Measurements from ENCODE around the gene SGCA.

The SGCA gene

GRCh38 chr17:50204431-50204830, 38.6 kb downstream of the SGCA start:
- Histone ChIP-seq H3K27me3 (replicated peaks; ENCODE audit: control insufficient read depth, insufficient read depth, low read length) (peaks cover 8% of the 10 kb centered on the region), H3K4me3 (replicated peaks; ENCODE audit: low read depth, low read length) (no peak overlapping the region), H3K36me3 (ENCODE audit: control insufficient read depth, insufficient read depth, low read length) (no peaks in the 10 kb centered on the region)
- no peak for TF ChIP-seq CTCF (IDR thresholded peaks at IDR 0.05; ENCODE audit: insufficient read depth, low read length, poor library complexity, severe bottlenecking)
- DNase-seq (ENCODE audit: extremely low read depth, insufficient read length) = no peak

DNA sequence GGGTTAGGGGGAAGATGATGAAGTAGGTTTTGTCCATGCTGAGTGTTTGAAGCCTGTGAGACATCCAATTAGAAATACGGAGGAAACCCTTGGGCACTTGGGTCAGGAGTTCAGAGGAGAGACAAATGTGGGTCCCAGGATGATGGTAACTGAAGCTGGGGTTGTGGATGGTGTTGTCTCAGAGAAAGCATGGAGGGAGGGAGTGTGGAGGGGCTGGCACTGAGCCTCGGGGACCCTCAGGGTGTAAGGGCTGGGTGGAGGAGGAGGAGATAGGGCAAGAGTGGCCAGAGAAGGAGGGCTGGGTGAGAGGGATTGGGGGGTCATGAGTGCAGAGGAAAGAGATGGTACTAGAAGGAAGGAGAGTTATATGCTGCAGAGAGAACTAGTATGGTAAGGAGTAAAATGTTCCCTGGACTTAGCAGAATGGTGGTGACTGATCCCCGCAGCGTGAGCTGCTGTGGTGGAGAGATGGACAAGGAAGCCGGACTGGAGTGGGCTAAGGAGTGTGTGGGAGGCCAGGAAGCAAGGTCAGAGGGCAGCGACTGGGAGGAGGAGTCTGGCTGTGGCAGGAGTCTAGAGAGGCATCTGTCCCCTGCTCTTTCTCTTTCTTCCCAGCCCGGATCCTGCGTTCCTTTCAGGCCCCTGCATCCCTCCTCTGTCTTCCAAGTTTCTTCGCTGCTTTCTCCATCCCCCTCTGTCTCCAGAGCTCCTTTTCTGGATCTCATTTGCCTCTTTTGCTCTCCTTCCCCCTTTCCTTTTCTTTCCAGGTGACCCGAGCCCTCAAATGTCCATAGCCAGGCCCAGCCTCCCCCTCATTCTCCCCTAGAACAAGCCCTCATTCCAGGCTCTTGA, 39.5 kb downstream of the SGCA start:
- Histone ChIP-seq H3K4me3 (replicated peaks; ENCODE audit: low read depth, low read length) (no peak overlapping the region), H3K36me3 (ENCODE audit: control insufficient read depth, insufficient read depth, low read length) (no peaks in the 10 kb centered on the region), H3K27me3 (replicated peaks; ENCODE audit: control insufficient read depth, insufficient read depth, low read length) (peaks cover 8% of the 10 kb centered on the region)
- TF ChIP-seq CTCF (IDR thresholded peaks at IDR 0.05; ENCODE audit: insufficient read depth, low read length, poor library complexity, severe bottlenecking) = no peak
- no peak for DNase-seq (ENCODE audit: extremely low read depth, insufficient read length)

GRCh38 chr17:50205963-50206505, 40.2 kb downstream of the SGCA start:
- H3K4me3 ChIP-seq (replicated peaks; ENCODE audit: low read depth, low read length) = no peak overlapping the region
- no peak for DNase-seq (ENCODE audit: extremely low read depth, insufficient read length)
- no peak for TF ChIP-seq CTCF (IDR thresholded peaks at IDR 0.05; ENCODE audit: insufficient read depth, low read length, poor library complexity, severe bottlenecking)
- no peaks in the 10 kb centered on the region for H3K36me3 ChIP-seq (ENCODE audit: control insufficient read depth, insufficient read depth, low read length)
- H3K27me3 ChIP-seq (replicated peaks; ENCODE audit: control insufficient read depth, insufficient read depth, low read length) = peaks cover 8% of the 10 kb centered on the region

GRCh38 chr17:50206604-50207293, 40.9 kb downstream of the SGCA start:
- Histone ChIP-seq H3K27me3 (replicated peaks; ENCODE audit: control insufficient read depth, insufficient read depth, low read length) (peaks cover 5% of the 10 kb centered on the region), H3K4me3 (replicated peaks; ENCODE audit: low read depth, low read length) (no peak overlapping the region), H3K36me3 (ENCODE audit: control insufficient read depth, insufficient read depth, low read length) (no peaks in the 10 kb centered on the region)
- no peak for DNase-seq (ENCODE audit: extremely low read depth, insufficient read length)
- no peak for TF ChIP-seq CTCF (IDR thresholded peaks at IDR 0.05; ENCODE audit: insufficient read depth, low read length, poor library complexity, severe bottlenecking)

GRCh38 chr17:50207315-50207714, 41.5 kb downstream of the SGCA start:
- H3K4me3 ChIP-seq (replicated peaks; ENCODE audit: low read depth, low read length) = no peak overlapping the region
- peaks cover 5% of the 10 kb centered on the region for H3K27me3 ChIP-seq (replicated peaks; ENCODE audit: control insufficient read depth, insufficient read depth, low read length)
- no peak for DNase-seq (ENCODE audit: extremely low read depth, insufficient read length)
- no peaks in the 10 kb centered on the region for H3K36me3 ChIP-seq (ENCODE audit: control insufficient read depth, insufficient read depth, low read length)
- TF ChIP-seq CTCF (IDR thresholded peaks at IDR 0.05; ENCODE audit: insufficient read depth, low read length, poor library complexity, severe bottlenecking) = no peak
